Fibroblast of skin of scalp (primary cell): ENCODE data around the gene TYW1B.
A peak's percentile ranks its signal among the peaks of the same experiment; 100 is the strongest.
"Not testable (repeated sequence)": the region's sequence is repeated elsewhere in the genome, so short reads cannot be mapped to it uniquely, and the experiment has no call there.

ENCODE experiments used
- DNase-seq: peaks from one replicate; pipeline ENCODE4 v3.0.0-alpha.2; 2013

The TYW1B gene

GRCh38 chr7:72620923-72621322 is 207.1 kb downstream of the TYW1B start:
- DNase-seq, result not testable (repeated sequence)

- not testable (repeated sequence) for DNase-seq
Measured at GRCh38 chr7:72618435-72619180, 209.4 kb downstream of the TYW1B start.

GRCh38 chr7:72609761-72610160 is 218.2 kb downstream of the TYW1B start:
- DNase-seq, result not testable (repeated sequence)

GRCh38 chr7:72607988-72608387 is 220.0 kb downstream of the TYW1B start:
- DNase-seq, result not testable (repeated sequence)

- not testable (repeated sequence) for DNase-seq
Measured at GRCh38 chr7:72605863-72606431, 222.1 kb downstream of the TYW1B start.

GRCh38 chr7:72604771-72605611 is 223.0 kb downstream of the TYW1B start:
- DNase-seq, result peak; percentile 55

GRCh38 chr7:72603476-72603875 is 224.5 kb downstream of the TYW1B start:
- not testable (repeated sequence) for DNase-seq

GRCh38 chr7:72603073-72603472 is 224.9 kb downstream of the TYW1B start:
- DNase-seq, result no peak

GRCh38 chr7:72601683-72602082 is 226.3 kb downstream of the TYW1B start:
- not testable (repeated sequence) for DNase-seq

GRCh38 chr7:72590023-72590422 is 238.0 kb downstream of the TYW1B start:
- DNase-seq, result not testable (repeated sequence)

GRCh38 chr7:72587267-72587666 is 240.7 kb downstream of the TYW1B start:
- peak; percentile 2 for DNase-seq

GRCh38 chr7:72584576-72584975 is 243.4 kb downstream of the TYW1B start:
- not testable (repeated sequence) for DNase-seq

GRCh38 chr7:72583620-72584361 is 244.2 kb downstream of the TYW1B start:
- not testable (repeated sequence) for DNase-seq

GRCh38 chr7:72580142-72580770 is 247.7 kb downstream of the TYW1B start:
- not testable (repeated sequence) for DNase-seq

- no peak for DNase-seq
Measured at GRCh38 chr7:72577107-72577506, 250.9 kb downstream of the TYW1B start.

GRCh38 chr7:72561988-72562387 is 266.0 kb downstream of the TYW1B start:
- not testable (repeated sequence) for DNase-seq

- not testable (repeated sequence) for DNase-seq
Measured at GRCh38 chr7:72559546-72559945, 268.5 kb downstream of the TYW1B start.

- DNase-seq, result not testable (repeated sequence)
Measured at GRCh38 chr7:72556733-72557132, 271.3 kb downstream of the TYW1B start.

GRCh38 chr7:72555238-72555637 is 272.8 kb downstream of the TYW1B start:
- DNase-seq, result not testable (repeated sequence)

GRCh38 chr7:72554401-72554800 is 273.6 kb downstream of the TYW1B start:
- not testable (repeated sequence) for DNase-seq

GRCh38 chr7:72550454-72550853 is 277.5 kb downstream of the TYW1B start:
- not testable (repeated sequence) for DNase-seq
